Mesothelial cell of epicardium (in vitro differentiated cells): ENCODE measurements around the gene LUZP1. TPM values are rescaled to one million over a fixed set of nuclear protein-coding genes. Genes with fewer than 3 reads are reported as not detected.

Source experiments
- DNase-seq, 2 experiments: peaks; one replicate each; pipeline ENCODE4 v3.0.0; 2021; ENCODE audit warnings: low spot score in 2 of 2; ENCODE audit not compliant: unreplicated experiment in 2 of 2
- H3K27ac Mint-ChIP-seq: 2 replicates; pipeline ENCODE4 v1.8.0; 2021; ENCODE audit warnings: mixed read lengths
- H3K27me3 Mint-ChIP-seq: 2 replicates; pipeline ENCODE4 v1.8.0; 2021; ENCODE audit warnings: low read depth, mixed read lengths
- H3K36me3 Mint-ChIP-seq: 2 replicates; pipeline ENCODE4 v1.8.0; 2021; ENCODE audit warnings: mixed read lengths
- H3K4me1 Mint-ChIP-seq: 2 replicates; pipeline ENCODE4 v1.8.0; 2021; ENCODE audit warnings: mixed read lengths
- H3K4me3 Mint-ChIP-seq: 2 replicates; pipeline ENCODE4 v1.8.0; 2021; ENCODE audit warnings: mild to moderate bottlenecking, moderate library complexity, mixed read lengths
- H3K9me3 Mint-ChIP-seq: 2 replicates; pipeline ENCODE4 v1.8.0; 2021; ENCODE audit warnings: mixed read lengths
- total RNA-seq: library from RNA; stranded (reverse); gene quantifications from 3 replicates; pipeline ENCODE4 v1.2.1, GENCODE V29; 2021
- TF ChIP-seq, protein P1 (sequence below): fragments of 200-600 bp; sonication (generic); IDR thresholded peaks from one replicate; pipeline ENCODE4 v1.5.0; 2021; ENCODE audit warnings: antibody characterized with exemption; ENCODE audit not compliant: unreplicated experiment

The LUZP1 gene
- total RNA-seq, 1 donor from 2014 or later = 67.6 TPM

DNA sequence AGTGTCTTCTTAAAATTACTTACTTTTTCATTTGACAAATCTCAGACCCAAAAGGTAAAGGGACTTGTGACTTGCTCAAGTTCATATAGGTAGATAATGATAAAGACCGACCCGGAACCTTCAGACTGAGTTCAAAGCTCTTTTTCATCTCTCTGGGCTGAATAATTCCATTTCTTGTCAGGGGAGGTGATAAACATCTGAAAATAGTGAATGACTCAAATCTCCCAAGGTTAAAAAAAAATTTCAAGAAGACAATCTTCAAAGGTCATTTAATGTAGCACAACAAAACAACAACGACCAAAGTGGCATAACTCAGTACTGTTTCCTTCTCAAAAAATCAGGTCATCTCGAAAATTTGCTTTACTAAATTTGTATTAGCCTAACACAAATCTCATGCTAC lies 20.6 kb downstream of the LUZP1 start:
- no peak overlapping the region for H3K4me3 Mint-ChIP-seq
- no peaks in the 10 kb centered on the region for H3K9me3 Mint-ChIP-seq
- H3K36me3 Mint-ChIP-seq = peaks cover 2% of the 10 kb centered on the region
- H3K27me3 Mint-ChIP-seq = no peaks in the 10 kb centered on the region
- TF ChIP-seq, protein P1, sequence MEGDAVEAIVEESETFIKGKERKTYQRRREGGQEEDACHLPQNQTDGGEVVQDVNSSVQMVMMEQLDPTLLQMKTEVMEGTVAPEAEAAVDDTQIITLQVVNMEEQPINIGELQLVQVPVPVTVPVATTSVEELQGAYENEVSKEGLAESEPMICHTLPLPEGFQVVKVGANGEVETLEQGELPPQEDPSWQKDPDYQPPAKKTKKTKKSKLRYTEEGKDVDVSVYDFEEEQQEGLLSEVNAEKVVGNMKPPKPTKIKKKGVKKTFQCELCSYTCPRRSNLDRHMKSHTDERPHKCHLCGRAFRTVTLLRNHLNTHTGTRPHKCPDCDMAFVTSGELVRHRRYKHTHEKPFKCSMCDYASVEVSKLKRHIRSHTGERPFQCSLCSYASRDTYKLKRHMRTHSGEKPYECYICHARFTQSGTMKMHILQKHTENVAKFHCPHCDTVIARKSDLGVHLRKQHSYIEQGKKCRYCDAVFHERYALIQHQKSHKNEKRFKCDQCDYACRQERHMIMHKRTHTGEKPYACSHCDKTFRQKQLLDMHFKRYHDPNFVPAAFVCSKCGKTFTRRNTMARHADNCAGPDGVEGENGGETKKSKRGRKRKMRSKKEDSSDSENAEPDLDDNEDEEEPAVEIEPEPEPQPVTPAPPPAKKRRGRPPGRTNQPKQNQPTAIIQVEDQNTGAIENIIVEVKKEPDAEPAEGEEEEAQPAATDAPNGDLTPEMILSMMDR = no peak
- H3K4me1 Mint-ChIP-seq = peaks cover 15% of the 10 kb centered on the region
- peak overlapping the region; percentile 64 for H3K27ac Mint-ChIP-seq
- DNase-seq = no peak

DNA sequence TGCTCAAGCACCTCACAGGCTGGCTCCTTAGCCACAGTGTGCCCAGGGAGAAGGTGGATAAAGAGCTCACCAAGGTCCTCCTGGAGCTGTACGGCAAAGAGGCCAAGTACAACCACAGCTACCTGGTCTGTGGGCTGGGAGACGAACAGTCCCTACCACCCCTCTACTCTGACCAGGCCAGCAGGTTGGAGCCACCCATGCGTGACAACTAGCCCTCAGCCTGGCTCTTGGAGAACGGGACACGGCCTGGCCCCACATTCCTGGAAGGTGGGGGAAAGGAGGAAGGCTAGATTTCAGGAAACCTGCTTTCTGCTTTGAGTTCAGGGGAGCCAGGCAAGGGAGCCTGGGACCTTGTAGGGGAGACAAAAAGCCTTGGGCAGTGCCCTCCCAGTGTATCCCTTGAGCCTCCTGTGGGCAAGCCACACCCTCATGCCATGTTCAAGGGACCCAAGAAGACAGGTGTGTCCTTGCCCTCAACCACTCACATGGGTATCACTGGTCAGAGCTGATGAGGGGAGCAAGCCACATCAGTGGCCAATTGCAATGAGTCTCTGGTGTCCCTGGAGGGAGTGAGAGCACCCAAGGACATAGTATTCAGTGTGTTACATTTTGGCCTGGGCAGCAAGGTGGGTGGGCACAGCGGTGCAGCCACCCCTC lies 27.6 kb downstream of the LUZP1 start:
- peaks cover 4% of the 10 kb centered on the region for H3K9me3 Mint-ChIP-seq
- TF ChIP-seq, protein P1 = no peak
- DNase-seq = no peak

DNA sequence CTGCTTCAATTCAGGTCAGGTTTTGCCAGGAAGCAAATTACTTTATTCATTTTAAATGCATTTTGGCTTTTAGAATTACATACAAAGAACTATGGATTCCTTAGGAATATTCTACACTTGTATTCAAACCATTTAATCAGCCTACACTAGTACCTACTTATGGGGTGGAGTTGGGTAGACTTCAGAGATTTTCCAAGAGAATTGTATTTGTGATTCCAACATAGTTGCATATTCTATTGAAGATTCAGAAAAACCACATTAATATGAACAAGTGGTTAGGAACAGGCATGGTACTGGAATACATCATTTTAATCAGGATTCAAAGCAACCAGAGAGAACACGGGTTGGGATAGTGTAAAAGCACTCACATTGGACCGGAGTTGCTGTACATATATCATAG lies 33.4 kb downstream of the LUZP1 start:
- no peak for DNase-seq
- Mint-ChIP-seq H3K27me3 (no peaks in the 10 kb centered on the region), H3K4me1 (peaks cover 1% of the 10 kb centered on the region), H3K9me3 (peaks cover 4% of the 10 kb centered on the region), H3K36me3 (peaks cover 6% of the 10 kb centered on the region), H3K27ac (no peak overlapping the region), H3K4me3 (no peak overlapping the region)
- TF ChIP-seq, protein P1 = no peak

More for the DNA sequence above, 27.6 kb downstream of the LUZP1 start:
- Mint-ChIP-seq H3K27ac (no peak overlapping the region), H3K36me3 (peaks cover 7% of the 10 kb centered on the region), H3K4me3 (no peak overlapping the region), H3K27me3 (no peaks in the 10 kb centered on the region), H3K4me1 (no peaks in the 10 kb centered on the region)

DNA sequence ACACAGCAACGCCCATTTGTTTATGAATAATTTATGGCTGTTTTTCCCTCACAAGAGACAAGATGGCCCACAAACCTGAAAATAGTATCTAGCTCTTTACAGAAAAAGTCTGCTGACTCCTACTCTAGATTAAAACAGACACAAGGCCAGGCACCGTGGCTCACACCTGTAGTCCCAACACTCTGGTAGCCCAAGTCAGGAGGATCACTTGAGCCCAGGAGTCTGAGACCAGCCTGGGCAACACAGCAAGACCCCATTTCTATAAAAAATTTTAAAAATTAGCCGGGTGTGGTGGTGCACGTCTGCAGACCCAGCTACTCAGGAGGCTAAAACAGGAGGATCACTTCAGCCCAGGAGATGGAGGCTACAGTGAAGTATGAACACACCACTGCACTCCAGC lies 34.6 kb downstream of the LUZP1 start:
- Mint-ChIP-seq H3K4me3 (no peak overlapping the region), H3K27ac (no peak overlapping the region), H3K36me3 (peaks cover 8% of the 10 kb centered on the region), H3K27me3 (no peaks in the 10 kb centered on the region), H3K9me3 (peaks cover 4% of the 10 kb centered on the region), H3K4me1 (peaks cover 3% of the 10 kb centered on the region)
- TF ChIP-seq, protein P1 = no peak
- no peak for DNase-seq

DNA sequence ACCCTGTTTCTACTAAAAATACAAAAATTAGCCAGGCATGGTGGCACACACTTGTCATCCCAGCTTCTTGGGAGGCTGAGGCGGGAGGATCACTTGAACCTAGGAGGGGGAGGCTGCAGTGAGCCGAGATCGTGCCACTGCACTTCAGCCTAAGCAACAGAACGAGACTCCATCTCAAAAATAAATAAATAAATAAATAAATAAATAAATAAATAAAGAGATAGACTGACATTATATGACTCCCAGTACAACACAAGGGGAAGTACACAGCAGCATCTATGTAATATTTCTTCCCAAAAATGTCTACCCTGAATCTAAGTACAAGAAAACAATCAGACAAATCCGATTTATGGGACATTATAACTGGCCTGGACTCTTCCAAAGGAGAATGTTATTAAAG lies 35.1 kb downstream of the LUZP1 start:
- Mint-ChIP-seq H3K36me3 (peaks cover 8% of the 10 kb centered on the region), H3K9me3 (peaks cover 4% of the 10 kb centered on the region), H3K4me3 (no peak overlapping the region), H3K27ac (no peak overlapping the region), H3K27me3 (no peaks in the 10 kb centered on the region), H3K4me1 (peaks cover 3% of the 10 kb centered on the region)
- TF ChIP-seq, protein P1 = no peak
- no peak for DNase-seq
